Duodenal mucosa (tissue), 2 donors: ENCODE data around the gene EFCAB14.

Experiments used
- H3K27ac ChIP-seq: one replicate; pipeline ENCODE4 v1.7.0; 2013; ENCODE audit warnings: low read depth, low read length
- H3K27me3 ChIP-seq, 2 donors: one replicate each; pipeline ENCODE4 v1.7.0; 2013; ENCODE audit warnings: low read length in 2 of 2, control low read depth in 1 of 2; ENCODE audit not compliant: insufficient read depth in 2 of 2, control insufficient read depth in 1 of 2
- H3K36me3 ChIP-seq, 2 donors: one replicate each; pipeline ENCODE4 v1.7.0; 2013; ENCODE audit warnings: low read length in 2 of 2, control low read depth in 1 of 2; ENCODE audit not compliant: insufficient read depth in 2 of 2, control insufficient read depth in 1 of 2
- H3K4me1 ChIP-seq, 2 donors: one replicate each; pipeline ENCODE4 v1.7.0; 2013; ENCODE audit warnings: low read length in 2 of 2, control low read depth in 1 of 2; ENCODE audit not compliant: insufficient read depth in 2 of 2, control insufficient read depth in 1 of 2
- H3K4me3 ChIP-seq, 2 donors: one replicate each; pipeline ENCODE4 v1.7.0; 2013; ENCODE audit warnings: low read length in 2 of 2, low read depth in 1 of 2
- H3K9ac ChIP-seq, 2 donors: one replicate each; pipeline ENCODE4 v1.7.0; 2013; ENCODE audit warnings: low read length in 2 of 2, low read depth in 1 of 2
- H3K9me3 ChIP-seq, 2 donors: one replicate each; pipeline ENCODE4 v1.7.0; 2013; ENCODE audit warnings: low read length in 2 of 2, control low read depth in 1 of 2; ENCODE audit not compliant: control insufficient read depth in 1 of 2

Gene EFCAB14

GRCh38 chr1:46649764-46650163, 69.2 kb downstream of the EFCAB14 start:
- Histone ChIP-seq H3K36me3 (peaks cover 16 to 39% of the 10 kb centered on the region in 2 donors), H3K9ac (no peak overlapping the region), H3K27me3 (no peaks in the 10 kb centered on the region), H3K4me3 (no peak overlapping the region), H3K9me3 (peaks cover 4 to 5% of the 10 kb centered on the region in 2 donors), H3K4me1 (peaks cover 8 to 9% of the 10 kb centered on the region in 2 donors), H3K27ac (no peak overlapping the region)

- no peaks in the 10 kb centered on the region for H3K4me1 ChIP-seq
- H3K27me3 ChIP-seq, result no peaks in the 10 kb centered on the region
- no peak overlapping the region for H3K4me3 ChIP-seq
- no peak overlapping the region for H3K9ac ChIP-seq
- no peak overlapping the region for H3K27ac ChIP-seq
- peaks cover 4 to 5% of the 10 kb centered on the region in 2 donors for H3K9me3 ChIP-seq
- peaks cover 16 to 39% of the 10 kb centered on the region in 2 donors for H3K36me3 ChIP-seq
Observed at GRCh38 chr1:46647611-46648010, 71.3 kb downstream of the EFCAB14 start.

- Histone ChIP-seq H3K4me3 (no peak overlapping the region), H3K36me3 (peaks cover 16 to 40% of the 10 kb centered on the region in 2 donors), H3K4me1 (no peaks in the 10 kb centered on the region), H3K27me3 (no peaks in the 10 kb centered on the region), H3K9me3 (peaks cover 4 to 5% of the 10 kb centered on the region in 2 donors), H3K9ac (no peak overlapping the region), H3K27ac (no peak overlapping the region)
Observed at GRCh38 chr1:46646844-46647243, 72.1 kb downstream of the EFCAB14 start.

GRCh38 chr1:46646331-46646730, 72.6 kb downstream of the EFCAB14 start:
- peaks cover 4 to 5% of the 10 kb centered on the region in 2 donors for H3K9me3 ChIP-seq
- no peaks in the 10 kb centered on the region for H3K27me3 ChIP-seq
- no peak overlapping the region for H3K9ac ChIP-seq
- H3K4me3 ChIP-seq, result no peak overlapping the region
- H3K36me3 ChIP-seq, result peaks cover 16 to 40% of the 10 kb centered on the region in 2 donors
- H3K4me1 ChIP-seq, result no peaks in the 10 kb centered on the region
- no peak overlapping the region for H3K27ac ChIP-seq

- no peak overlapping the region for H3K9ac ChIP-seq
- H3K4me1 ChIP-seq, result no peaks in the 10 kb centered on the region
- H3K9me3 ChIP-seq, result peaks cover 4 to 5% of the 10 kb centered on the region in 2 donors
- H3K4me3 ChIP-seq, result no peak overlapping the region
- H3K36me3 ChIP-seq, result peaks cover 16 to 40% of the 10 kb centered on the region in 2 donors
- H3K27me3 ChIP-seq, result no peaks in the 10 kb centered on the region
- no peak overlapping the region for H3K27ac ChIP-seq
Observed at GRCh38 chr1:46645815-46646214, 73.1 kb downstream of the EFCAB14 start.

GRCh38 chr1:46643368-46643775, 75.5 kb downstream of the EFCAB14 start:
- H3K27me3 ChIP-seq, result no peaks in the 10 kb centered on the region
- H3K4me1 ChIP-seq, result peaks cover 0 to 8% of the 10 kb centered on the region in 2 donors
- H3K9me3 ChIP-seq, result no peaks in the 10 kb centered on the region
- no peak overlapping the region for H3K27ac ChIP-seq
- no peak overlapping the region for H3K4me3 ChIP-seq
- H3K36me3 ChIP-seq, result peaks cover 7 to 25% of the 10 kb centered on the region in 2 donors
- H3K9ac ChIP-seq, result no peak overlapping the region

GRCh38 chr1:46642115-46642680, 76.7 kb downstream of the EFCAB14 start:
- peaks cover 3 to 23% of the 10 kb centered on the region in 2 donors for H3K36me3 ChIP-seq
- no peak overlapping the region for H3K4me3 ChIP-seq
- H3K4me1 ChIP-seq, result peaks cover 0 to 8% of the 10 kb centered on the region in 2 donors
- H3K9me3 ChIP-seq, result no peaks in the 10 kb centered on the region
- H3K27me3 ChIP-seq, result no peaks in the 10 kb centered on the region
- no peak overlapping the region for H3K27ac ChIP-seq
- H3K9ac ChIP-seq, result no peak overlapping the region

- no peak overlapping the region for H3K4me3 ChIP-seq
- no peak overlapping the region for H3K9ac ChIP-seq
- H3K9me3 ChIP-seq, result no peaks in the 10 kb centered on the region
- peaks cover 0 to 8% of the 10 kb centered on the region in 2 donors for H3K4me1 ChIP-seq
- no peak overlapping the region for H3K27ac ChIP-seq
- no peaks in the 10 kb centered on the region for H3K27me3 ChIP-seq
- peaks cover 16 to 41% of the 10 kb centered on the region in 2 donors for H3K36me3 ChIP-seq
Observed at GRCh38 chr1:46639547-46639946, 79.4 kb downstream of the EFCAB14 start.

- H3K9ac ChIP-seq, result no peak overlapping the region
- no peak overlapping the region for H3K4me3 ChIP-seq
- no peaks in the 10 kb centered on the region for H3K9me3 ChIP-seq
- no peaks in the 10 kb centered on the region for H3K27me3 ChIP-seq
- peaks cover 20 to 46% of the 10 kb centered on the region in 2 donors for H3K36me3 ChIP-seq
- H3K4me1 ChIP-seq, result peaks cover 0 to 8% of the 10 kb centered on the region in 2 donors
- no peak overlapping the region for H3K27ac ChIP-seq
Observed at GRCh38 chr1:46638921-46639320, 80.0 kb downstream of the EFCAB14 start.

- H3K36me3 ChIP-seq, result peaks cover 31 to 49% of the 10 kb centered on the region in 2 donors
- H3K9me3 ChIP-seq, result no peaks in the 10 kb centered on the region
- H3K9ac ChIP-seq, result no peak overlapping the region
- H3K4me3 ChIP-seq, result no peak overlapping the region
- H3K27me3 ChIP-seq, result no peaks in the 10 kb centered on the region
- no peak overlapping the region for H3K27ac ChIP-seq
- peaks cover 0 to 8% of the 10 kb centered on the region in 2 donors for H3K4me1 ChIP-seq
Observed at GRCh38 chr1:46637444-46638083, 81.3 kb downstream of the EFCAB14 start.
